NB4 (cell line): ENCODE measurements around the gene ZNF764.

ENCODE experiments used
- DNase-seq: peaks from one replicate; pipeline ENCODE4 v3.0.0; 2010; ENCODE audit warnings: low read depth
- H3K4me3 ChIP-seq: one replicate; pipeline ENCODE4 v1.5.1; 2011; ENCODE audit warnings: mild to moderate bottlenecking, low read depth, low read length, moderate library complexity
- MAX ChIP-seq: IDR thresholded peaks from 2 replicates; pipeline ENCODE4 v1.6.1; 2011; ENCODE audit warnings: low read depth, low read length
- MYC ChIP-seq: IDR thresholded peaks from 2 replicates; pipeline ENCODE4 v1.6.1; 2011; ENCODE audit warnings: low read depth, low read length
- POLR2A ChIP-seq: IDR thresholded peaks from 2 replicates; pipeline ENCODE4 v1.6.1; 2011; ENCODE audit warnings: mild to moderate bottlenecking; ENCODE audit not compliant: insufficient read length; ENCODE audit errors: extremely low read depth
- TF ChIP-seq, protein P1 (sequence below): IDR thresholded peaks from one replicate; pipeline ENCODE4 v1.5.1; 2012; ENCODE audit warnings: low read depth, low read length

Gene ZNF764

DNA sequence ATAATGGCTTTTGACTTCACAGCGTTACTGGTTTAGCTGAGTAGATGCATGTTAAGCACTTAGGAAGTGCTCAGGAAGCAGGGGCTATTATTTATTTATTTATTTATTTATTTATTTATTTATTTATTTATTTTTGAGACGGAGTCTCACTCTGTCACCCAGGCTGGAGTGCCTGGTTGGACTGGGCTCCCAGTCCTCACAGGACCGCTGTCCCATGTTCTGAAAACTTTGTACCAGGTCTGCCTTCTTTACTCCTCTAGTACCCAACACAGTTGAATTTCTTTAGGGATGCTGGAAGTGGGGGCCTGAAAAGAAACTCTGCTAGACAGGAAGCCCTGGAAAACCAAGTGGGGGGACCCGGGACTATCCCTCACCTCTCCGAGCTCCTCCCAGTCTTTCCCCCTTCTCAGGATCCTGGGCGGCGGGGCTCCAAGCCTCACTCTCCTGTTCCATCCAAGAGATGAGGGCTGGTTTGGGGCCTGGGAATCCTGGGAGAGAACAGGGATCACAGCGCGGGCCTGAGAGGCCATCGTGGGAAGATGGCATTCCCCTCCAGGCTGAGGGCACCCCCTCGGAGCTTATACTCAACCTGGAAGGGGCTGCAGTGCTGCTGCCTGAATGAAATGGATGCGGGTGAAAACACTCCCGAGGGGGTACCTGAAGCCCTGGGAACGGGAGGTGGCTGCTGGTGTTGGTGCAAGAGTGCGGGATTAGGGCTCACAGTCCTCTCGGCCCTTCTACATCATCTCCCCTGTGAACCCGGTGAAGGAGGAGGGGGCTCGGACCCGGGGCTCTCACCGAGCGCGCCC, 12.7 kb upstream of the ZNF764 start:
- TF ChIP-seq MAX (no peak), MYC (no peak), POLR2A (no peak)
- TF ChIP-seq, protein P1, sequence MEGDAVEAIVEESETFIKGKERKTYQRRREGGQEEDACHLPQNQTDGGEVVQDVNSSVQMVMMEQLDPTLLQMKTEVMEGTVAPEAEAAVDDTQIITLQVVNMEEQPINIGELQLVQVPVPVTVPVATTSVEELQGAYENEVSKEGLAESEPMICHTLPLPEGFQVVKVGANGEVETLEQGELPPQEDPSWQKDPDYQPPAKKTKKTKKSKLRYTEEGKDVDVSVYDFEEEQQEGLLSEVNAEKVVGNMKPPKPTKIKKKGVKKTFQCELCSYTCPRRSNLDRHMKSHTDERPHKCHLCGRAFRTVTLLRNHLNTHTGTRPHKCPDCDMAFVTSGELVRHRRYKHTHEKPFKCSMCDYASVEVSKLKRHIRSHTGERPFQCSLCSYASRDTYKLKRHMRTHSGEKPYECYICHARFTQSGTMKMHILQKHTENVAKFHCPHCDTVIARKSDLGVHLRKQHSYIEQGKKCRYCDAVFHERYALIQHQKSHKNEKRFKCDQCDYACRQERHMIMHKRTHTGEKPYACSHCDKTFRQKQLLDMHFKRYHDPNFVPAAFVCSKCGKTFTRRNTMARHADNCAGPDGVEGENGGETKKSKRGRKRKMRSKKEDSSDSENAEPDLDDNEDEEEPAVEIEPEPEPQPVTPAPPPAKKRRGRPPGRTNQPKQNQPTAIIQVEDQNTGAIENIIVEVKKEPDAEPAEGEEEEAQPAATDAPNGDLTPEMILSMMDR, result no peak
- peak overlapping the region; percentile 85 for H3K4me3 ChIP-seq
- no peak for DNase-seq

DNA sequence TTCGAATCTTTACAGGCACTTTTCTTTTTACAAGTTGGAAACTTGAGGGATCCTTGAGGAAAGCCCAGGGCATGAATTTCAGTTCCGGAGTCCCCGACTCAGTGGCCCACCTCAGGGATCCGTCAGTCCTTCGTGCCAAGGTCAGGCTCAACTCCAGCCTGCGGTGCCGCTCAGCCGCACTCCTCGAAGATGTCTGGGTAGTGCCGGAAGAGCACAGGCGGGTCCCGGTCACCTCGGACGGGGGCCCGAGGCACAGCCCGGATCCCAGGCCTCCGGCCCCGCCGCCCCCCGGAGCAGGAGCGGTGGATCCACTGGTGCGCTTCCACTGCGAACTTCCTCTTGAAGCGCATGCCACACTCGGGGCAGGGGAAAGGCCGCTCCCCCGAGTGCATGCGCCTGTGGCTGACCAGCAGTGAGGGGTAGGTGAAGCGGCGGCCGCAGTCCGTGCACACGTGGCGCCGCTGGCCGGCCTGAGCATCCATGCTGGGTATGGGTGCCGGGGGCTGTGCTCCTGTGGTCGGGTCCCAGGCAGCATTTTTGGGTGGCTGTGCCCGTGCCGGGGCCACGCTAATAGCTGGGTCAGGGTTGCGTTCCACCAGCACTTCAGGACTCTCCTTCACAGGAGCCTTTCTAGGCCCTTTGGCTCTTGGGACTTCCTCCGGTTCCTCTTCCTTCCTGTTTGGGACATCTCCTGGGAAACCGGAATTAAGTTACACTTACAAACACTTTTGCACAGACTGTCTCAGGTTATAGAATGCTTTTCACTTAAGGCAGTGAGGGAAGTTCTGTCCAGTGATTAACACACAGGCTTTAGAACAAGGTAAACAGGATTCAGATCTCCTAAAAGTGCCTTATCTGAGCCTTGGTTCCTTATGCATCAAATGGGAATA, 11.8 kb upstream of the ZNF764 start:
- TF ChIP-seq MAX (no peak), MYC (no peak), POLR2A (no peak)
- TF ChIP-seq, protein P1, result no peak
- no peak overlapping the region for H3K4me3 ChIP-seq
- no peak for DNase-seq

- no peak for DNase-seq
- no peak for TF ChIP-seq MAX
- TF ChIP-seq POLR2A, result no peak
- no peak overlapping the region for H3K4me3 ChIP-seq
Observed at GRCh38 chr16:30569281-30569680, 11.1 kb upstream of the ZNF764 start.

DNA sequence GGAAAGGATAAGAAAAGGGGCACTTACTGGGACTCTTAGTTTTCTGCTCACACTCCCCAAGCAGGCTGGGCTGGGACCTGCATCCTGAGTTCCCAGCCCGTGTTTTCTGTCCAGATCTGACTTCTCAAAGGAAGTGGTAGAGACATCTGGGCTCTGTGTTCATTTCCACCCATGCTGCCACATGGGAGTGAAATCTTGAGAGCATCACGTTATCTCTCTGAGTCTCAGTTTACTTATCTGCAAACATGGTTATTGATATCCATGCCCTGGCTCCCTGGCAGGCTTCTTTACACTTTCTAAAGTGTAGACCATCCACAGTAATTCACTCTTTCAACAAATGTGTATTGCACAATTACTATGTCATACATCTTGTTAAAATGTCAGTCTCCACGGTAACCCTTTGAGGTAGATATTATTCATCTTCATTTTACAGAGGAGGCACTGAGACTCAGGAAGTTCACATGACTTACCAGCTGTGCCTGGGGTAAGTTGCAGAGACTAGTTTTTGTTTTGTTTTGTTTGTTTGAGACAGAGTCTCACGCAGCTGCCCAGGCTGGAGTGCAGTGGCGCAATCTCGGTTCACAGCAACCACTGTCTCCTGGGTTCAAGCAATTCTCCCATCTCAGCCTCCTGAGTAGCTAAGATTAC, 9.9 kb upstream of the ZNF764 start:
- TF ChIP-seq MYC (0 out of 2 replicates have a peak, but pooled peaks have one; percentile 3), MAX (peak; percentile 27; the same call in 1 of the 2 replicates), POLR2A (no peak)
- DNase-seq, result peak; percentile 88
- H3K4me3 ChIP-seq, result no peak overlapping the region

GRCh38 chr16:30567160-30567990, 9.2 kb upstream of the ZNF764 start:
- H3K4me3 ChIP-seq, result no peak overlapping the region
- peak; percentile 22 for DNase-seq
- TF ChIP-seq MAX, result no peak
- no peak for TF ChIP-seq MYC
- TF ChIP-seq, protein P1, result no peak
- no peak for TF ChIP-seq POLR2A

GRCh38 chr16:30566531-30566930, 8.4 kb upstream of the ZNF764 start:
- DNase-seq, result no peak
- no peak overlapping the region for H3K4me3 ChIP-seq
- no peak for TF ChIP-seq MYC
- no peak for TF ChIP-seq POLR2A
- TF ChIP-seq MAX, result no peak
- TF ChIP-seq, protein P1, result no peak
